ENCODE data around the gene LRPPRC.

LRPPRC gene

DNA sequence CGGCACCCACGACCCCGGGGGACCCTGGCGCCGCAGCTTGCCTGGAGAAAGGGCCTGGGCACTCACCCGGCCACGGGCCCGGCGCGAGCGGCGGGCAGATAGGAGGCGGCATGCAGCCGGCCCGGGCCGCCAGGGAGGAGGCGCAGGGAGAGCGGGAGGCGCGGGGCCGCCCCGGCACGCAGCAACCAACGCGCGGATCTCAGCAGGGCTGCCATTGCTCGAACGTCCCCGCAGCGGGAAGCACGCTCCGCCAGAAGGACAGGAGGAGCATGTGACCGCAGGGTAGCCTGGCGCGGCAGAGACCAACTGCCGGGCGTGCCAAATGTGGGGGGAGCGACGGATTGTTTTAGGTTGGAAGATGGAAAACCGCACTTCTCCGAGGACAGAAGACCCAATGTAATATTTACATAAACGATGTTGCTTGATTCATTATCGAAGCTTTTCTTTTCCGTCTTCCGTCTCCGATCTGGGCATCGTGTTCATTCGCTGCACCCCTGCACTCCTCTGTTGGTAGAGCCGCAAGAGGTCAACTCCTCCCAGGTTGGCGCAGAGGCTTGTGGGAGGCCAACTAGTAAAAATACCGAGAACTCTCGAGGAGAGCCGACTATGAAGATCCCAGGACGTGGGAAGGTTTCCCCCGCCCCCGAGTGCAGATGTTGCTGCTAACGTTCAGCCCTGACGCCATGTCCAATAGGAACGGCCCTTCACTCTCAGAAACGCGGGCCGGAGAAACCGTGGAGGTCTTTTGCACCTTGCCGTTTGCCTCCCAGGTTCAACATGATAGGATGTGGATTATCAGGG lies at the start of gene LRPPRC:
TSS of gene LRPPRC (minus strand) at position 257 of the 801 bp plus-strand sequence. CDS start at position 215, 42 bp downstream.
- H3K79me2 ChIP-seq (ENCODE audit: insufficient read depth, low read length) = peaks cover 48% of the 10 kb centered on the region
- peak within 1 kb of the TSS; percentile 63 for H3K27ac ChIP-seq (ENCODE audit: low read depth, low read length, poor library complexity, severe bottlenecking)
- H3K9me3 ChIP-seq (ENCODE audit: low read length) = no peaks in the 10 kb centered on the region
- H2AFZ ChIP-seq (ENCODE audit: low read length) = peak within 1 kb of the TSS; percentile 85
- peaks cover 25% of the 10 kb centered on the region for H3K4me1 ChIP-seq (ENCODE audit: insufficient read depth, low read length, severe bottlenecking)
- TF ChIP-seq CTCF (IDR thresholded peaks at IDR 0.05; ENCODE audit: low read length) = no peak
- TF ChIP-seq EZH2 (IDR thresholded peaks at IDR 0.05; ENCODE audit: borderline replicate concordance, low read length) = no peak
- H3K36me3 ChIP-seq (ENCODE audit: insufficient read depth, low read length) = peaks cover 44% of the 10 kb centered on the region
- H3K27me3 ChIP-seq (ENCODE audit: insufficient read depth, low read length) = no peaks in the 10 kb centered on the region
- H3K9ac ChIP-seq (ENCODE audit: low read length) = peak within 1 kb of the TSS; percentile 98
- peak within 1 kb of the TSS; percentile 100 for H3K4me3 ChIP-seq (ENCODE audit: low read depth, low read length, poor library complexity, severe bottlenecking)
- peak within 1 kb of the TSS; percentile 96 for H3K4me2 ChIP-seq (ENCODE audit: low read length)
- H3F3A ChIP-seq (ENCODE audit: insufficient read depth, low read length) = no peaks in the 10 kb centered on the region
- H4K20me1 ChIP-seq (ENCODE audit: insufficient read depth, low read length) = no peaks in the 10 kb centered on the region
- H3K9me2 ChIP-seq (ENCODE audit: low read depth, low read length) = no peaks in the 10 kb centered on the region

DNA sequence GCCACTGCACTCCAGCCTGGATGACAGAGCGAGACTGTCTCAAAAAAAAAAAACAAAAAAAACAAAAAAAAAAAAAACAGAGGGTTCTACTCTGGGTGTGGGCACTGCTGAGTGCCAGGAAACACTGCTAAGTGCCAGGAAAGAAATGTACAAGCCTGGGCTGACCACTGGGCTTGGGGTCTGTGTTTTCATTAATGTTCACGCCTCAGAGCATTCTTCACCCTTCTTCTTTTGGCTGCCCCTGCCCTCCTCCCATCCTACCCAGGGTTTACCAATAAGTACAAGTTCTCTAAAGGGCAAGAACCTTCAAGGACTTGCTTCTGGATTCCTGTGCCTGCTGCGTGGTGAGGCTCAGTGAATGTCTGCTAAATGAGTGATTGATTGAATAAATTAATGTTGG lies 49.3 kb upstream of the LRPPRC start:
- Histone ChIP-seq H4K20me1 (ENCODE audit: insufficient read depth, low read length) (no peaks in the 10 kb centered on the region), H3K79me2 (ENCODE audit: insufficient read depth, low read length) (no peaks in the 10 kb centered on the region), H3K9me3 (ENCODE audit: low read length) (no peaks in the 10 kb centered on the region), H3K4me1 (ENCODE audit: insufficient read depth, low read length, severe bottlenecking) (no peaks in the 10 kb centered on the region), H3K4me2 (ENCODE audit: low read length) (no peak overlapping the region), H3K27me3 (ENCODE audit: insufficient read depth, low read length) (no peaks in the 10 kb centered on the region), H3F3A (ENCODE audit: insufficient read depth, low read length) (no peaks in the 10 kb centered on the region), H3K27ac (ENCODE audit: low read depth, low read length, poor library complexity, severe bottlenecking) (no peak overlapping the region), H3K36me3 (ENCODE audit: insufficient read depth, low read length) (no peaks in the 10 kb centered on the region), H3K9ac (ENCODE audit: low read length) (no peak overlapping the region), H2AFZ (ENCODE audit: low read length) (no peak overlapping the region), H3K9me2 (ENCODE audit: low read depth, low read length) (no peaks in the 10 kb centered on the region), H3K4me3 (ENCODE audit: low read depth, low read length, poor library complexity, severe bottlenecking) (no peak overlapping the region)
- TF ChIP-seq EZH2 (IDR thresholded peaks at IDR 0.05; ENCODE audit: borderline replicate concordance, low read length) (no peak), CTCF (IDR thresholded peaks at IDR 0.05; ENCODE audit: low read length) (no peak)

- Histone ChIP-seq H3K36me3 (ENCODE audit: insufficient read depth, low read length) (no peaks in the 10 kb centered on the region), H3K9me2 (ENCODE audit: low read depth, low read length) (no peaks in the 10 kb centered on the region), H3K4me3 (ENCODE audit: low read depth, low read length, poor library complexity, severe bottlenecking) (no peak overlapping the region), H3F3A (ENCODE audit: insufficient read depth, low read length) (no peaks in the 10 kb centered on the region), H3K27me3 (ENCODE audit: insufficient read depth, low read length) (no peaks in the 10 kb centered on the region), H3K79me2 (ENCODE audit: insufficient read depth, low read length) (no peaks in the 10 kb centered on the region), H3K9me3 (ENCODE audit: low read length) (no peaks in the 10 kb centered on the region), H3K27ac (ENCODE audit: low read depth, low read length, poor library complexity, severe bottlenecking) (no peak overlapping the region), H3K4me1 (ENCODE audit: insufficient read depth, low read length, severe bottlenecking) (no peaks in the 10 kb centered on the region), H2AFZ (ENCODE audit: low read length) (no peak overlapping the region), H3K9ac (ENCODE audit: low read length) (no peak overlapping the region), H4K20me1 (ENCODE audit: insufficient read depth, low read length) (no peaks in the 10 kb centered on the region), H3K4me2 (ENCODE audit: low read length) (no peak overlapping the region; the same call in 1 of the 2 replicates)
- TF ChIP-seq CTCF (IDR thresholded peaks at IDR 0.05; ENCODE audit: low read length) = peak; percentile 79
- TF ChIP-seq EZH2 (IDR thresholded peaks at IDR 0.05; ENCODE audit: borderline replicate concordance, low read length) = no peak
Observed at GRCh38 chr2:44044281-44044720, 48.5 kb upstream of the LRPPRC start.

Data from OCI-LY1 (cell line).